Measurements from ENCODE around the gene CPAMD8. TPM values are rescaled to one million over a fixed set of nuclear protein-coding genes. Genes with fewer than 3 reads are reported as not detected.

CPAMD8 gene
- total and polyA plus RNA-seq, 2 of the 8 experiments (the other 6 are each of a cell fraction or from before 2014, with no cell fraction given): 6.1 to 9.2 TPM

GRCh38 chr19:16882146-16882545, 144.5 kb downstream of the CPAMD8 start:
- Histone ChIP-seq H3K4ac (replicated peaks; ENCODE audit: insufficient read length, low read depth, low read length) (no peak overlapping the region), H2AFZ (ENCODE audit: low read length) (no peak overlapping the region), H3K4me1 (replicated peaks in 1 of 4; ENCODE audit: control insufficient read depth in 3 of 4, insufficient read depth in 4 of 4, low read length in 3 of 4) (no peaks in the 10 kb centered on the region), H2BK12ac (ENCODE audit: low read depth, low read length) (no peak overlapping the region), H2BK120ac (replicated peaks; ENCODE audit: low read depth, low read length) (no peak overlapping the region), H3K4me3 (ENCODE audit: extremely low read depth in 1 of 4, insufficient read depth in 2 of 4, low read depth in 3 of 4, low read length in 4 of 4) (no peak overlapping the region), H3K4me2 (ENCODE audit: insufficient read depth in 1 of 2, low read depth in 2 of 2, low read length in 2 of 2) (no peak overlapping the region), H3K56ac (replicated peaks; ENCODE audit: insufficient read length, low read depth, low read length) (no peak overlapping the region), H3K79me1 (ENCODE audit: low read depth, low read length) (no peaks in the 10 kb centered on the region), H2BK15ac (ENCODE audit: low read length) (no peak overlapping the region), H3K23ac (ENCODE audit: insufficient read length) (no peak overlapping the region), H3K27me3 (replicated peaks in 1 of 4; ENCODE audit: control insufficient read depth in 3 of 4, extremely low read depth in 1 of 4, insufficient read depth in 3 of 4, low read length in 3 of 4) (no peaks in the 10 kb centered on the region), H3K27ac (ENCODE audit: low read depth, low read length) (no peak overlapping the region), H3K14ac (ENCODE audit: insufficient read length) (no peak overlapping the region), H3K23me2 (ENCODE audit: low read depth, low read length) (no peaks in the 10 kb centered on the region), H2BK5ac (ENCODE audit: low read depth, low read length) (no peak overlapping the region), H3K18ac (ENCODE audit: extremely low read depth, low read length) (no peak overlapping the region), H3K36me3 (ENCODE audit: control insufficient read depth in 2 of 4, insufficient read depth in 4 of 4, low read length in 3 of 4) (peaks cover 6 to 29% (median 16%) of the 10 kb centered on the region in 4 experiments; a peak in 6 of 8 replicates), H2BK20ac (ENCODE audit: low read length) (no peak overlapping the region), H4K8ac (ENCODE audit: extremely low read depth, insufficient read depth, low read length) (no peak overlapping the region), H2AK5ac (ENCODE audit: low read depth, low read length) (no peak overlapping the region), H4K91ac (replicated peaks; ENCODE audit: insufficient read length, low read length) (no peak overlapping the region), H3K79me2 (ENCODE audit: control insufficient read depth in 1 of 2, insufficient read depth in 2 of 2, low read length in 2 of 2) (no peaks in the 10 kb centered on the region), H3K9me3 (ENCODE audit: insufficient read depth in 2 of 2, low read depth in 1 of 2, low read length in 1 of 2) (peaks cover 4 to 19% of the 10 kb centered on the region in 2 experiments), H4K5ac (ENCODE audit: insufficient read length, low read depth, low read length) (no peak overlapping the region), H3K9ac (replicated peaks in 1 of 4; ENCODE audit: extremely low read depth in 1 of 4, low read depth in 3 of 4, low read length in 3 of 4) (no peak overlapping the region), H4K20me1 (replicated peaks in 1 of 2; ENCODE audit: control insufficient read depth in 1 of 2, insufficient read depth in 2 of 2, low read length in 2 of 2) (peaks cover 0 to 2% of the 10 kb centered on the region in 2 experiments)
- no peak for DNase-seq (ENCODE audit: low read depth in 1 of 2, low spot score in 2 of 2)
- ChIA-PET CTCF (ENCODE audit: partially characterized antibody) (interaction anchor here (1.6 kb wide), 1 partner anchor 16 kb away, joined by 3 read pairs; no protein-coding TSS in a partner anchor), POLR2A (ENCODE audit: partially characterized antibody) (no interaction called here)
- 86% methylated on average over 3 of the region's 3 CpGs; no CpG with 5 or more reads in 1 of the 2 experiments for WGBS, 2 experiments (ENCODE audit: extremely low coverage in 1 of 2, insufficient coverage in 1 of 2, insufficient read length in 1 of 2, insufficient replicate concordance in 2 of 2, low coverage in 1 of 2, low lambda C conversion rate in 2 of 2, missing lambda C conversion rate in 1 of 2)
- FAIRE-seq: no peak
- TF ChIP-seq, protein P1, sequence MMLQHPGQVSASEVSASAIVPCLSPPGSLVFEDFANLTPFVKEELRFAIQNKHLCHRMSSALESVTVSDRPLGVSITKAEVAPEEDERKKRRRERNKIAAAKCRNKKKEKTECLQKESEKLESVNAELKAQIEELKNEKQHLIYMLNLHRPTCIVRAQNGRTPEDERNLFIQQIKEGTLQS (IDR thresholded peaks at IDR 0.05; ENCODE audit: insufficient read depth, low read depth, low read length): no peak
- no peak for TF ChIP-seq BACH1 (IDR thresholded peaks at IDR 0.05; ENCODE audit: low read length)

Measured in H1 (cell line).